Measurements from ENCODE around the gene SMG6.

Gene SMG6

GRCh38 chr17:2033153-2033552, 270.4 kb downstream of the SMG6 start:
- H3K27ac ChIP-seq (ENCODE audit: low read depth, low read length) = no peak overlapping the region
- H3K36me3 ChIP-seq (ENCODE audit: insufficient read depth, low read length) = no peaks in the 10 kb centered on the region; the same call in 1 of the 2 replicates
- peaks cover 8% of the 10 kb centered on the region for H3K4me1 ChIP-seq (ENCODE audit: insufficient read depth, low read length)
- WGBS = 91% methylated on average over 7 of the region's 7 CpGs
- H3K9ac ChIP-seq (ENCODE audit: low read depth, low read length) = no peak overlapping the region
- H3K9me3 ChIP-seq (ENCODE audit: insufficient read depth, low read depth, low read length) = no peaks in the 10 kb centered on the region
- H3K4me3 ChIP-seq (ENCODE audit: low read length) = no peak overlapping the region
- peaks cover 17% of the 10 kb centered on the region for H3K27me3 ChIP-seq (ENCODE audit: insufficient read depth, low read length)

- Histone ChIP-seq H3K9ac (ENCODE audit: low read depth, low read length) (no peak overlapping the region), H3K4me3 (ENCODE audit: low read length) (peak overlapping the region; percentile 98), H3K4me1 (ENCODE audit: insufficient read depth, low read length) (peaks cover 8% of the 10 kb centered on the region), H3K27me3 (ENCODE audit: insufficient read depth, low read length) (peaks cover 41% of the 10 kb centered on the region), H3K9me3 (ENCODE audit: insufficient read depth, low read depth, low read length) (no peaks in the 10 kb centered on the region), H3K36me3 (ENCODE audit: insufficient read depth, low read length) (no peaks in the 10 kb centered on the region), H3K27ac (ENCODE audit: low read depth, low read length) (no peak overlapping the region)
- WGBS = 36% methylated on average over 10 of the region's 10 CpGs
Observed at GRCh38 chr17:2030779-2031163, 272.8 kb downstream of the SMG6 start.

GRCh38 chr17:2029911-2030778, 273.4 kb downstream of the SMG6 start, which contains the start of gene DPH1:
TSS of gene DPH1 (plus strand) at chr17:2030153. CDS start at chr17:2030170, 17 bp downstream.
- H3K27me3 ChIP-seq (ENCODE audit: insufficient read depth, low read length) = peaks cover 47% of the 10 kb centered on the region

GRCh38 chr17:2028737-2029136, 274.8 kb downstream of the SMG6 start:
- H3K27me3 ChIP-seq (ENCODE audit: insufficient read depth, low read length) = peaks cover 61% of the 10 kb centered on the region
- H3K9me3 ChIP-seq (ENCODE audit: insufficient read depth, low read depth, low read length) = no peaks in the 10 kb centered on the region
- 58% methylated on average over 6 of the region's 6 CpGs for whole genome bisulfite sequencing
- no peak overlapping the region for H3K27ac ChIP-seq (ENCODE audit: low read depth, low read length)
- H3K9ac ChIP-seq (ENCODE audit: low read depth, low read length) = no peak overlapping the region
- H3K36me3 ChIP-seq (ENCODE audit: insufficient read depth, low read length) = no peaks in the 10 kb centered on the region
- no peak overlapping the region for H3K4me3 ChIP-seq (ENCODE audit: low read length)
- peaks cover 16% of the 10 kb centered on the region for H3K4me1 ChIP-seq (ENCODE audit: insufficient read depth, low read length)

More at GRCh38 chr17:2029911-2030778, 273.4 kb downstream of the SMG6 start, which contains the start of gene DPH1:
- no peak within 1 kb of the TSS for H3K27ac ChIP-seq (ENCODE audit: low read depth, low read length)
- no peaks in the 10 kb centered on the region for H3K36me3 ChIP-seq (ENCODE audit: insufficient read depth, low read length)
- WGBS = under 1% methylated on average over 59 of the region's 59 CpGs
- H3K4me3 ChIP-seq (ENCODE audit: low read length) = peak within 1 kb of the TSS; percentile 98
- H3K4me1 ChIP-seq (ENCODE audit: insufficient read depth, low read length) = peaks cover 8% of the 10 kb centered on the region
- peak within 1 kb of the TSS; percentile 62 for H3K9ac ChIP-seq (ENCODE audit: low read depth, low read length)
- H3K9me3 ChIP-seq (ENCODE audit: insufficient read depth, low read depth, low read length) = no peaks in the 10 kb centered on the region

- peaks cover 18% of the 10 kb centered on the region for H3K4me1 ChIP-seq (ENCODE audit: insufficient read depth, low read length)
- no peak overlapping the region for H3K27ac ChIP-seq (ENCODE audit: low read depth, low read length)
- H3K9ac ChIP-seq (ENCODE audit: low read depth, low read length) = no peak overlapping the region
- peaks cover 66% of the 10 kb centered on the region for H3K27me3 ChIP-seq (ENCODE audit: insufficient read depth, low read length)
- no peak overlapping the region for H3K4me3 ChIP-seq (ENCODE audit: low read length)
- H3K9me3 ChIP-seq (ENCODE audit: insufficient read depth, low read depth, low read length) = no peaks in the 10 kb centered on the region
- WGBS = 85% methylated on average over 5 of the region's 5 CpGs
- no peaks in the 10 kb centered on the region for H3K36me3 ChIP-seq (ENCODE audit: insufficient read depth, low read length)
Observed at GRCh38 chr17:2028234-2028614, 275.4 kb downstream of the SMG6 start.

GRCh38 chr17:2027528-2028233, 275.9 kb downstream of the SMG6 start:
- Histone ChIP-seq H3K27me3 (ENCODE audit: insufficient read depth, low read length) (peaks cover 72% of the 10 kb centered on the region), H3K36me3 (ENCODE audit: insufficient read depth, low read length) (no peaks in the 10 kb centered on the region), H3K9ac (ENCODE audit: low read depth, low read length) (no peak overlapping the region), H3K27ac (ENCODE audit: low read depth, low read length) (no peak overlapping the region), H3K9me3 (ENCODE audit: insufficient read depth, low read depth, low read length) (no peaks in the 10 kb centered on the region), H3K4me3 (ENCODE audit: low read length) (no peak overlapping the region), H3K4me1 (ENCODE audit: insufficient read depth, low read length) (peaks cover 21% of the 10 kb centered on the region)
- WGBS = 86% methylated on average over 10 of the region's 11 CpGs

GRCh38 chr17:2025622-2026309, 277.8 kb downstream of the SMG6 start:
- Histone ChIP-seq H3K36me3 (ENCODE audit: insufficient read depth, low read length) (no peaks in the 10 kb centered on the region), H3K4me3 (ENCODE audit: low read length) (peak overlapping the region; percentile 49), H3K9me3 (ENCODE audit: insufficient read depth, low read depth, low read length) (no peaks in the 10 kb centered on the region), H3K4me1 (ENCODE audit: insufficient read depth, low read length) (peaks cover 18% of the 10 kb centered on the region), H3K9ac (ENCODE audit: low read depth, low read length) (no peak overlapping the region), H3K27me3 (ENCODE audit: insufficient read depth, low read length) (peaks cover 89% of the 10 kb centered on the region), H3K27ac (ENCODE audit: low read depth, low read length) (no peak overlapping the region)
- WGBS = 3% methylated on average over 55 of the region's 55 CpGs

GRCh38 chr17:2025220-2025621, 278.4 kb downstream of the SMG6 start, which contains the start of gene RTN4RL1:
TSS of gene RTN4RL1 (minus strand) at chr17:2025334. CDS start at chr17:2024865, 469 bp downstream.
- H3K4me1 ChIP-seq (ENCODE audit: insufficient read depth, low read length) = peaks cover 16% of the 10 kb centered on the region
- H3K27ac ChIP-seq (ENCODE audit: low read depth, low read length) = no peak within 1 kb of the TSS
- H3K9ac ChIP-seq (ENCODE audit: low read depth, low read length) = no peak within 1 kb of the TSS; the same call in 1 of the 2 replicates
- no peaks in the 10 kb centered on the region for H3K9me3 ChIP-seq (ENCODE audit: insufficient read depth, low read depth, low read length)
- no peaks in the 10 kb centered on the region for H3K36me3 ChIP-seq (ENCODE audit: insufficient read depth, low read length)
- under 1% methylated on average over 47 of the region's 47 CpGs for WGBS
- peak within 1 kb of the TSS; percentile 49 for H3K4me3 ChIP-seq (ENCODE audit: low read length)
- H3K27me3 ChIP-seq (ENCODE audit: insufficient read depth, low read length) = peaks cover 95% of the 10 kb centered on the region

GRCh38 chr17:2024572-2025219, 278.9 kb downstream of the SMG6 start:
- peak overlapping the region; percentile 49 for H3K4me3 ChIP-seq (ENCODE audit: low read length)
- no peaks in the 10 kb centered on the region for H3K9me3 ChIP-seq (ENCODE audit: insufficient read depth, low read depth, low read length)
- no peak overlapping the region for H3K27ac ChIP-seq (ENCODE audit: low read depth, low read length)
- H3K36me3 ChIP-seq (ENCODE audit: insufficient read depth, low read length) = no peaks in the 10 kb centered on the region
- H3K27me3 ChIP-seq (ENCODE audit: insufficient read depth, low read length) = peaks cover 98% of the 10 kb centered on the region
- no peak overlapping the region; the same call in 1 of the 2 replicates for H3K9ac ChIP-seq (ENCODE audit: low read depth, low read length)
- WGBS = 1% methylated on average over 73 of the region's 73 CpGs
- H3K4me1 ChIP-seq (ENCODE audit: insufficient read depth, low read length) = peaks cover 16% of the 10 kb centered on the region

- Histone ChIP-seq H3K27me3 (ENCODE audit: insufficient read depth, low read length) (peaks cover 98% of the 10 kb centered on the region), H3K4me3 (ENCODE audit: low read length) (peak overlapping the region; percentile 49), H3K9me3 (ENCODE audit: insufficient read depth, low read depth, low read length) (no peaks in the 10 kb centered on the region), H3K36me3 (ENCODE audit: insufficient read depth, low read length) (no peaks in the 10 kb centered on the region), H3K4me1 (ENCODE audit: insufficient read depth, low read length) (peaks cover 12% of the 10 kb centered on the region), H3K27ac (ENCODE audit: low read depth, low read length) (no peak overlapping the region), H3K9ac (ENCODE audit: low read depth, low read length) (no peak overlapping the region)
- WGBS = 2% methylated on average over 84 of the region's 85 CpGs
Observed at GRCh38 chr17:2023692-2024571, 279.7 kb downstream of the SMG6 start.

Measured in HUES64 (cell line).